DOHH2 (cell line): ENCODE measurements around the gene RPS17.
A peak's percentile ranks its signal among the peaks of the same experiment; 100 is the strongest.

Source experiments
- CTCF ChIP-seq: fragments of 200-600 bp; sonication (generic); IDR thresholded peaks from one replicate; pipeline ENCODE4 v1.5.1; 2014; ENCODE audit warnings: antibody characterized with exemption, mild to moderate bottlenecking, low read depth, low read length; ENCODE audit not compliant: poor library complexity, severe bottlenecking
- EZH2phosphoT487 ChIP-seq: fragments of 200-600 bp; sonication (generic); IDR thresholded peaks from 2 replicates; pipeline ENCODE4 v1.6.1; 2017; ENCODE audit warnings: borderline replicate concordance, mild to moderate bottlenecking, antibody characterized with exemption, low read length, moderate library complexity, mixed read lengths

GRCh38 chr15:82530606-82531379 lies 9.5 kb downstream of the RPS17 start:
- TF ChIP-seq CTCF (peak; percentile 99), EZH2phosphoT487 (no peak)
